H1 (cell line): ENCODE measurements around the gene PTPRD. TPM values are rescaled to one million over a fixed set of nuclear protein-coding genes. Genes with fewer than 3 reads are reported as not detected.

ENCODE experiments used
- CTCF ChIA-PET: fragments of 300-600 bp; sonication (Branson Sonifier 250); formaldehyde crosslinking; loops from one replicate; lab custom pipeline; 2021; ENCODE audit not compliant: partially characterized antibody; lab: Charles Lee
- POLR2A ChIA-PET: fragments of 300-600 bp; sonication (Branson Sonifier 250); formaldehyde crosslinking; loops from one replicate; lab custom pipeline; 2021; ENCODE audit warnings: inconsistent platforms; ENCODE audit not compliant: partially characterized antibody; lab: Charles Lee
- DNase-seq, 2 experiments: peaks; one replicate each; pipeline versions ENCODE4 v3.0.0 to v3.0.0-alpha.2; 2010 to 2022; ENCODE audit warnings: low spot score in 2 of 2, low read depth in 1 of 2, mixed read lengths in 1 of 2
- FAIRE-seq: peaks from 2 replicates; lab custom pipeline; 2011; peaks lifted over from hg19 to GRCh38; lab: Jason Lieb, UNC
- H2AFZ ChIP-seq: 2 replicates; pipeline ENCODE4 v1.8.1; 2012; ENCODE audit warnings: low read length, inconsistent platforms
- H2AK5ac ChIP-seq: 2 replicates; pipeline ENCODE4 v1.6.1; 2013; ENCODE audit warnings: low read depth, low read length
- H2BK120ac ChIP-seq: replicated peaks from 2 replicates; pipeline ENCODE3; 2013; ENCODE audit warnings: low read depth, low read length, inconsistent platforms
- H2BK12ac ChIP-seq: 2 replicates; pipeline ENCODE4 v1.6.1; 2013; ENCODE audit warnings: low read depth, low read length
- H2BK15ac ChIP-seq: 2 replicates; pipeline ENCODE4 v1.6.1; 2013; ENCODE audit warnings: low read length
- H2BK20ac ChIP-seq: 2 replicates; pipeline ENCODE4 v1.6.1; 2013; ENCODE audit warnings: low read length
- H2BK5ac ChIP-seq: 2 replicates; pipeline ENCODE4 v1.6.1; 2013; ENCODE audit warnings: low read depth, low read length
- H3K14ac ChIP-seq: 2 replicates; pipeline ENCODE4 v1.6.1; 2013; ENCODE audit warnings: inconsistent platforms; ENCODE audit not compliant: insufficient read length
- H3K18ac ChIP-seq: 2 replicates; pipeline ENCODE4 v1.6.1; 2013; ENCODE audit warnings: low read length; ENCODE audit errors: extremely low read depth
- H3K23ac ChIP-seq: 2 replicates; pipeline ENCODE4 v1.6.1; 2013; ENCODE audit warnings: inconsistent platforms; ENCODE audit not compliant: insufficient read length
- H3K23me2 ChIP-seq: 2 replicates; pipeline ENCODE4 v1.6.1; 2013; ENCODE audit warnings: low read depth, low read length
- H3K27ac ChIP-seq: 2 replicates; pipeline ENCODE4 v1.6.1; 2011; ENCODE audit warnings: low read depth, low read length, inconsistent platforms
- H3K27me3 ChIP-seq, 4 experiments: replicated peaks in 1 of 4; 1 replicate in 1 of 4; 2 replicates in 3 of 4; pipeline versions ENCODE4 v1.6.1 to v1.8.1; 2011 to 2013; ENCODE audit warnings: low read length in 3 of 4, mild to moderate bottlenecking in 3 of 4, inconsistent platforms in 2 of 4, mixed read lengths in 2 of 4, moderate library complexity in 1 of 4; ENCODE audit not compliant: control insufficient read depth in 3 of 4, insufficient read depth in 3 of 4; ENCODE audit errors: extremely low read depth in 1 of 4
- H3K36me3 ChIP-seq, 4 experiments: 2 replicates each; pipeline versions ENCODE4 v1.6.1 to v1.8.1; 2011 to 2013; ENCODE audit warnings: mild to moderate bottlenecking in 4 of 4, low read length in 3 of 4, moderate library complexity in 2 of 4, control low read depth in 1 of 4, inconsistent platforms in 1 of 4; ENCODE audit not compliant: insufficient read depth in 4 of 4, control insufficient read depth in 2 of 4
- H3K4ac ChIP-seq: replicated peaks from 2 replicates; pipeline ENCODE3; 2013; ENCODE audit warnings: low read length, low read depth, mixed read lengths, inconsistent platforms; ENCODE audit not compliant: insufficient read length
- H3K4me1 ChIP-seq, 4 experiments: replicated peaks in 1 of 4; 1 replicate in 1 of 4; 2 replicates in 3 of 4; pipeline versions ENCODE4 v1.6.1 to v1.8.1; 2011 to 2013; ENCODE audit warnings: low read length in 3 of 4, inconsistent platforms in 2 of 4, mixed read lengths in 1 of 4; ENCODE audit not compliant: insufficient read depth in 4 of 4, control insufficient read depth in 3 of 4
- H3K4me2 ChIP-seq, 2 experiments: 2 replicates each; pipeline versions ENCODE4 v1.6.1 to v1.8.1; 2011 to 2013; ENCODE audit warnings: low read depth in 2 of 2, low read length in 2 of 2, control low read depth in 1 of 2, inconsistent platforms in 1 of 2, mild to moderate bottlenecking in 1 of 2; ENCODE audit not compliant: insufficient read depth in 1 of 2
- H3K4me3 ChIP-seq, 4 experiments: fragments of 200-600, 300-600 bp in 1 of 4; sonication (generic), shearing (Covaris generic), sonication (Bioruptor Twin) in 1 of 4; 2 replicates each; pipeline versions ENCODE4 v1.5.1 to v1.8.1; 2011 to 2016; ENCODE audit warnings: low read length in 4 of 4, low read depth in 3 of 4, control low read depth in 2 of 4, inconsistent platforms in 2 of 4, mild to moderate bottlenecking in 2 of 4, mixed read lengths in 1 of 4, moderate library complexity in 1 of 4; ENCODE audit not compliant: insufficient read depth in 2 of 4; ENCODE audit errors: extremely low read depth in 1 of 4
- H3K56ac ChIP-seq: replicated peaks from 2 replicates; pipeline ENCODE3; 2013; ENCODE audit warnings: low read depth, mild to moderate bottlenecking, mixed read lengths, low read length, inconsistent platforms; ENCODE audit not compliant: insufficient read length
- H3K79me1 ChIP-seq: 2 replicates; pipeline ENCODE4 v1.6.1; 2013; ENCODE audit warnings: low read depth, low read length, control low read depth
- H3K79me2 ChIP-seq, 2 experiments: 2 replicates each; pipeline versions ENCODE4 v1.6.1 to v1.8.1; 2012 to 2013; ENCODE audit warnings: low read length in 2 of 2, mild to moderate bottlenecking in 2 of 2, inconsistent platforms in 1 of 2; ENCODE audit not compliant: insufficient read depth in 2 of 2, control insufficient read depth in 1 of 2
- H3K9ac ChIP-seq, 4 experiments: replicated peaks in 1 of 4; 1 replicate in 1 of 4; 2 replicates in 3 of 4; pipeline versions ENCODE4 v1.6.1 to v1.8.1; 2011 to 2013; ENCODE audit warnings: low read depth in 3 of 4, low read length in 3 of 4, control low read depth in 2 of 4, mild to moderate bottlenecking in 2 of 4, moderate library complexity in 2 of 4, inconsistent platforms in 1 of 4; ENCODE audit errors: extremely low read depth in 1 of 4
- H3K9me3 ChIP-seq, 2 experiments: 2 replicates each; pipeline versions ENCODE4 v1.6.1 to v1.8.1; 2012 to 2013; ENCODE audit warnings: mild to moderate bottlenecking in 2 of 2, moderate library complexity in 2 of 2, control low read depth in 1 of 2, inconsistent platforms in 1 of 2, low read depth in 1 of 2, low read length in 1 of 2, mixed read lengths in 1 of 2; ENCODE audit not compliant: insufficient read depth in 2 of 2
- H4K20me1 ChIP-seq, 2 experiments: replicated peaks in 1 of 2; 2 replicates each; pipeline versions ENCODE3 to v1.8.1; 2011 to 2013; ENCODE audit warnings: inconsistent platforms in 2 of 2, low read length in 2 of 2, mild to moderate bottlenecking in 1 of 2; ENCODE audit not compliant: insufficient read depth in 2 of 2, control insufficient read depth in 1 of 2
- H4K5ac ChIP-seq: 2 replicates; pipeline ENCODE4 v1.6.1; 2013; ENCODE audit warnings: low read length, low read depth, mixed read lengths, inconsistent platforms; ENCODE audit not compliant: insufficient read length
- H4K8ac ChIP-seq: 2 replicates; pipeline ENCODE4 v1.8.0; 2013; ENCODE audit warnings: mild to moderate bottlenecking, moderate library complexity, low read length, inconsistent platforms; ENCODE audit not compliant: insufficient read depth; ENCODE audit errors: extremely low read depth
- H4K91ac ChIP-seq: replicated peaks from 2 replicates; pipeline ENCODE3; 2013; ENCODE audit warnings: low read length, mixed read lengths, inconsistent platforms; ENCODE audit not compliant: insufficient read length
- ATF2 ChIP-seq: IDR thresholded peaks from 2 replicates; pipeline ENCODE4 v1.6.1; 2012; ENCODE audit warnings: low read length, inconsistent platforms
- BACH1 ChIP-seq: IDR thresholded peaks from 2 replicates; pipeline ENCODE4 v1.6.1; 2012; ENCODE audit warnings: low read length, improper control_type of control experiment
- CHD2 ChIP-seq: IDR thresholded peaks from 2 replicates; pipeline ENCODE4 v1.6.1; 2012; ENCODE audit warnings: low read length, improper control_type of control experiment
- KDM1A ChIP-seq: fragments of 200-600, 300-600 bp; sonication (generic); IDR thresholded peaks from 2 replicates; pipeline ENCODE4 v1.7.1; 2016; ENCODE audit warnings: mild to moderate bottlenecking, low read length, borderline replicate concordance
- MAFK ChIP-seq: IDR thresholded peaks from 2 replicates; pipeline ENCODE4 v1.6.1; 2012; ENCODE audit warnings: low read depth, mild to moderate bottlenecking, improper control_type of control experiment, low read length
- MAX ChIP-seq: IDR thresholded peaks from 2 replicates; pipeline ENCODE4 v1.6.1; 2012; ENCODE audit warnings: inconsistent platforms
- PHF8 ChIP-seq: fragments of 200-600 bp; sonication (generic); conservative IDR thresholded peaks from 2 replicates; pipeline ENCODE4 v1.7.1; 2012; ENCODE audit warnings: low read depth, mild to moderate bottlenecking, inconsistent platforms, low read length, moderate library complexity
- RNF2 ChIP-seq: fragments of 200-900, 300-1000 bp; sonication (generic); IDR thresholded peaks from 2 replicates; pipeline ENCODE4 v1.7.1; 2016; ENCODE audit warnings: borderline replicate concordance, low read depth, mild to moderate bottlenecking, antibody characterized with exemption, low read length; ENCODE audit not compliant: poor library complexity, severe bottlenecking; ENCODE audit errors: missing control alignments
- SP2 ChIP-seq: IDR thresholded peaks from 2 replicates; pipeline ENCODE4 v1.6.1; 2012; ENCODE audit warnings: mild to moderate bottlenecking, low read length, inconsistent platforms
- ZNF274 ChIP-seq: IDR thresholded peaks from 2 replicates; pipeline ENCODE4 v1.7.0; 2012; ENCODE audit warnings: low read length, borderline replicate concordance; ENCODE audit errors: extremely low read depth
- WGBS, 2 experiments: shearing (Covaris generic) in 1 of 2; methylation state at CpG; one replicate each; pipeline versions ENCODE4 v1.1.6 to v1.1.7; 2013 to 2015; ENCODE audit warnings: low lambda C conversion rate in 2 of 2, mixed read lengths in 2 of 2, inconsistent platforms in 1 of 2, low coverage in 1 of 2, missing lambda C conversion rate in 1 of 2; ENCODE audit not compliant: insufficient replicate concordance in 2 of 2, insufficient coverage in 1 of 2, insufficient read length in 1 of 2; ENCODE audit errors: extremely low coverage in 1 of 2, missing lambda C conversion rate in 1 of 2; 5-methylcytosine and 5-hydroxymethylcytosine counted together
- polyA plus RNA-seq, 7 experiments: library from polyadenylated mRNA; depleted of rRNA in 3 of 7; stranded (reverse) in 5 of 7; unstranded in 2 of 7; fragments of >200 nt in 5 of 7; fragments of 200-250 nt in 2 of 7; gene quantifications; 1 replicate in 5 of 7; 2 replicates in 1 of 7; 4 replicates in 1 of 7; pipeline versions ENCODE4 v1.2.1 to v1.2.3, GENCODE V29; 2011 to 2013; ENCODE audit warnings: missing spikeins in 2 of 7, mixed read lengths in 2 of 7
- total RNA-seq: library from RNA; stranded (reverse); fragmentation: NEBNext Ultra II Directional; extraction: Animal tissue kit (Norgen Biotek cat#: 25700); gene quantifications from 2 replicates; pipeline ENCODE4 v1.2.1, GENCODE V29; 2021

PTPRD gene
- total and polyA plus RNA-seq, 2 of the 8 experiments (the other 6 are each of a cell fraction or from before 2014, with no cell fraction given) = 17.2 to 77.0 TPM

DNA sequence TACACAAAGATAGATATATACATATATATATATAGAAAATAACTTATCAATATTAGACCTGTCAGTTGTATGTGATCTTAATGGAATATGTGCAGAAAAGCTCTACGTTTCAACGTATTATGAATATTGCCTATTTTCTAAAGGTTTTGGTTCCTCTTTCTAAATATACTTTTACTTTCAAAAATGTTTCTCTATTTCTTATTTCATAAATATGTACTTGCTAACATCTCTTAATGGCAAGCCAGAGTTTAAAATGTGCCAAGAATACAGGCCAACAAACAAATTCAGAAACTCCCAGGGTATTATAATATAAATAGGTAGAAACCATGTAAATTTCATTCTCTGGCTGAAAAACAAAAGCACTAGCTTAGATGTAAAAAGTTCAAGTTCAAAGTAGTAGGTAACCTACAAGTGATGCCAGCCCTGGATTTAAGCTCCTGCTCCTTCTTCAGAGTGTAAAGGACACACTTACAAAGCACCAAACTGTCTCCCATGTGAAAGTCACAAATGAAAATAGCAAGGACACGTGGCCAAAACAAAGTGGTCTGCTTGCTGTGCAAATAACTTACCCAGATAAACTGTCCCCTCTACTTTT, 2128.1 kb downstream of the PTPRD start:
- Histone ChIP-seq H3K23ac (no peak overlapping the region), H3K36me3 (peaks cover 0 to 4% (median 2%) of the 10 kb centered on the region in 4 experiments; a peak in 3 of 8 replicates), H3K14ac (no peak overlapping the region), H2AFZ (no peak overlapping the region), H4K8ac (no peak overlapping the region), H3K4me2 (no peak overlapping the region), H3K9me3 (no peaks in the 10 kb centered on the region), H3K4me1 (no peaks in the 10 kb centered on the region), H3K4me3 (no peak overlapping the region), H2BK5ac (no peak overlapping the region), H2AK5ac (no peak overlapping the region), H3K4ac (no peak overlapping the region), H3K27me3 (no peaks in the 10 kb centered on the region), H2BK15ac (no peak overlapping the region), H3K79me1 (no peaks in the 10 kb centered on the region), H4K91ac (no peak overlapping the region), H2BK12ac (no peak overlapping the region), H4K20me1 (no peaks in the 10 kb centered on the region), H4K5ac (no peak overlapping the region), H3K27ac (no peak overlapping the region), H3K23me2 (no peaks in the 10 kb centered on the region), H3K9ac (no peak overlapping the region), H2BK120ac (no peak overlapping the region), H3K18ac (no peak overlapping the region), H2BK20ac (no peak overlapping the region), H3K79me2 (no peaks in the 10 kb centered on the region), H3K56ac (no peak overlapping the region)
- FAIRE-seq (no peak), DNase-seq (no peak)
- ChIA-PET POLR2A (no interaction called here), CTCF (interaction anchor here (0.7 to 1.8 kb wide), 3 partner anchors 11 to 519 kb away, joined by 3 to 5 read pairs (median 3); no protein-coding TSS in a partner anchor)
- 88% methylated on average over 3 of the region's 3 CpGs; no CpG with 5 or more reads in 1 of the 2 experiments for WGBS, 2 experiments
- TF ChIP-seq CHD2 = no peak
- no peak for TF ChIP-seq ATF2
- no peak for TF ChIP-seq MAX
- TF ChIP-seq PHF8 = no peak
- no peak for TF ChIP-seq RNF2
- TF ChIP-seq MAFK = no peak
- TF ChIP-seq ZNF274 = no peak
- no peak for TF ChIP-seq KDM1A
- no peak for TF ChIP-seq BACH1
- no peak for TF ChIP-seq SP2
